Measurements from ENCODE around the gene KLKB1.
A peak's percentile ranks its signal among the peaks of the same experiment; 100 is the strongest.
"Not testable (repeated sequence)": the region's sequence is repeated elsewhere in the genome, so short reads cannot be mapped to it uniquely, and the experiment has no call there.

KLKB1 gene

DNA sequence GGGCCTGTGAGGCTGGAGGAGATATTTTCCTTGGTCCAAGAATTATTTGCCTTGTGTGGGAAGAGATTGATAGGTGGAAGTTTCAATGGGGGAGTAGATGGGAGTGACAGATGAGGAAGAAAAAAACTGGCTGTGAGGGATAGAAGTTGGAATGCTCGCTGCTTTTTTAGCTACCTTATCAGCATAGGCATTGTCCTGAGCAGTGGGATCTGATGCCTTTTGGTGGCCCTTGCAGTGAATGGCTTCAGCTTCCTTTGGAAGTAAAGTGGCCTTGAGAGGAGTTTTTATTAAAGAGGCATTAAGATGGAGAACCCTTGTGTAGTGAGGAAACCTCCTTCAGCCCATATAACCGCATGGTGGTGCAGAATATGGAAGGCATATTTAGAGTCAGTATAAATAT, 16.0 kb downstream of the KLKB1 start:
- Histone ChIP-seq H3K27me3 (ENCODE audit: insufficient read depth, insufficient read length) (no peaks in the 10 kb centered on the region), H3K9me3 (ENCODE audit: insufficient read depth, low read length) (peaks cover 6% of the 10 kb centered on the region; the same call in 1 of the 2 replicates), H3K36me3 (ENCODE audit: insufficient read depth, insufficient read length, low read length) (no peaks in the 10 kb centered on the region), H3K9ac (ENCODE audit: insufficient read length, low read depth) (no peak overlapping the region), H3K4me1 (ENCODE audit: insufficient read depth, insufficient read length) (no peaks in the 10 kb centered on the region), H3K4me3 (ENCODE audit: insufficient read length, low read depth) (no peak overlapping the region)
- peak; percentile 35 for DNase-seq (ENCODE audit: low read depth, low spot score)
- TF ChIP-seq SUZ12 (IDR thresholded peaks at IDR 0.05; ENCODE audit: extremely low read depth, insufficient read depth, insufficient read length) (no peak), YY1 (IDR thresholded peaks at IDR 0.05; ENCODE audit: insufficient read depth, insufficient read length) (no peak), ZNF274 (IDR thresholded peaks at IDR 0.05; ENCODE audit: low read depth, low read length) (no peak)

DNA sequence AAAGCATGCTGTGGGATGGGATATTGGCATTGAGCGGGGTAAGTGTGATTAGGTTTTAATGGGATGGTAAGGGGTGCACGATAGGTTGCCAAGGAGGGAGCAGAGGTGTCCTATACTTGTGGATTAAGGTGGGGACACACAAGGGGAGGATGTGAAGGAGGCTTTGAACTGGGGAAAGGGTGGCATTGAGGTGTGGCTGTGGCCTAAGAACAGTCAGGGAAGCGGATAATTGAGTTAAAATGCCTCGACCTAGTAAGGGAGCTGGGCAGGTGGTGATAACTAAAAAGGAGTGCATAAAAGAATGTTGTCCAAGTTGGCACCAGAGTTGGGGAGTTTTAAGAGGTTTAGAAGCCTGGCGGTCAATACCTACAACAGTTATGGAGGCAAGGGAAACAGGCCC, 17.5 kb downstream of the KLKB1 start:
- TF ChIP-seq ZNF274 (IDR thresholded peaks at IDR 0.05; ENCODE audit: low read depth, low read length) = no peak
- TF ChIP-seq SUZ12 (IDR thresholded peaks at IDR 0.05; ENCODE audit: extremely low read depth, insufficient read depth, insufficient read length) = no peak
- TF ChIP-seq YY1 (IDR thresholded peaks at IDR 0.05; ENCODE audit: insufficient read depth, insufficient read length) = no peak
- Histone ChIP-seq H3K4me1 (ENCODE audit: insufficient read depth, insufficient read length) (no peaks in the 10 kb centered on the region), H3K9ac (ENCODE audit: insufficient read length, low read depth) (no peak overlapping the region), H3K27me3 (ENCODE audit: insufficient read depth, insufficient read length) (no peaks in the 10 kb centered on the region), H3K4me3 (ENCODE audit: insufficient read length, low read depth) (no peak overlapping the region), H3K36me3 (ENCODE audit: insufficient read depth, insufficient read length, low read length) (no peaks in the 10 kb centered on the region), H3K9me3 (ENCODE audit: insufficient read depth, low read length) (peaks cover 6% of the 10 kb centered on the region; the same call in 1 of the 2 replicates)
- DNase-seq (ENCODE audit: low read depth, low spot score) = no peak

DNA sequence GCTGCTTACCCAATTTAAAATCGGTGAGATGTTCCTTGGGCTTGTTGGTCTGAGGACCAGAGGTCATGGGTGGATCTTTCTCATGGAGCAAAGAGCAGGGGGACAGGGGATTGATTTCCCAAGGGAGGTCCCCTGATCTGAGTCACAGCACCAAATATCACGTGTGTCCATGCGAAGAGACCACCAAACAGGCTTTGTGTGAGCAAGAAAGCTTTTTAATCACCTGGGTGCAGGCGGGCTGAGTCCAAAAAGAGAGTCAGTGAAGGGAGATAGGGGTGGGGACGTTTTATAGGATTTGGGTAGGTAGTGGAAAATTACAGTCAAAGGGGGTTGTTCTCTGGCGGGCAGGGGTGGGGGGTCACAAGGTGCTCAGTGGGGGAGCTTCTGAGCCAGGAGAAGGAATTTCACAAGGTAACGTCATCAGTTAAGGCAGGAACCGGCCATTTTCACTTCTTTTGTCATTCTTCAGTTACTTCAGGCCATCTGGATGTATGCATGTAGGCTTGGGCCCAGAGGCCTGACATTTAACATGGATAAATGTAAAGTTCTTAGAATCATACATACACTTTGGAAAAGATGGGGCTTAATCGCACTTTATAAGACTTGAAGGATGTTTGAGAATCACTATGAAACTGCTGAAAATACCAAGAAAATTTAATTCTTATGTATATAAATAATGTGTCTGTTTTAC, 19.9 kb downstream of the KLKB1 start:
- not testable (repeated sequence) for H3K4me3 ChIP-seq (ENCODE audit: insufficient read length, low read depth); H3K4me1 ChIP-seq (ENCODE audit: insufficient read depth, insufficient read length); H3K9ac ChIP-seq (ENCODE audit: insufficient read length, low read depth); H3K36me3 ChIP-seq (ENCODE audit: insufficient read depth, insufficient read length, low read length); H3K27me3 ChIP-seq (ENCODE audit: insufficient read depth, insufficient read length); H3K9me3 ChIP-seq (ENCODE audit: insufficient read depth, low read length); DNase-seq (ENCODE audit: low read depth, low spot score)

DNA sequence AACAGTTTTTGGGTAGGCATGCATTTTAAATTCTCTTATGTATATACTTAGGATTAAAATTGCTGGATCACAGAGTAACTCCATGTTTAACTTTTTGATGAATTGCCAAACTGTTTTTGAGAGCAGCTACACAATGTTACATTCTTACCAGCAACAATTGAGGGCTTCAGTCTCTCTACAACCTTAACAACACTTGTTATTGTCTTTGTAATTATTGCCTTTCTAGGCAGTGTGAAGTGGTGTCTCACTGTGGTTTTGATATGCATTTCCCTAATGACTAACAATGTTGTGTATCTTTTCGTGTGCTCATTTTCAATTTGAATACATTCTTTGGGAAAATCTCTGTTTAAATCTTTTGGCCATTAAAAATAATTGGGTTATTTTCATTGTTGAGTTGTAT, 21.3 kb downstream of the KLKB1 start:
- Histone ChIP-seq H3K4me1 (ENCODE audit: insufficient read depth, insufficient read length) (peaks cover 2% of the 10 kb centered on the region), H3K4me3 (ENCODE audit: insufficient read length, low read depth) (no peak overlapping the region), H3K36me3 (ENCODE audit: insufficient read depth, insufficient read length, low read length) (no peaks in the 10 kb centered on the region), H3K27me3 (ENCODE audit: insufficient read depth, insufficient read length) (no peaks in the 10 kb centered on the region), H3K9me3 (ENCODE audit: insufficient read depth, low read length) (peaks cover 6% of the 10 kb centered on the region; the same call in 1 of the 2 replicates), H3K9ac (ENCODE audit: insufficient read length, low read depth) (no peak overlapping the region)
- TF ChIP-seq SUZ12 (IDR thresholded peaks at IDR 0.05; ENCODE audit: extremely low read depth, insufficient read depth, insufficient read length) (no peak), YY1 (IDR thresholded peaks at IDR 0.05; ENCODE audit: insufficient read depth, insufficient read length) (no peak), ZNF274 (IDR thresholded peaks at IDR 0.05; ENCODE audit: low read depth, low read length) (no peak)
- DNase-seq (ENCODE audit: low read depth, low spot score) = peak; percentile 35

DNA sequence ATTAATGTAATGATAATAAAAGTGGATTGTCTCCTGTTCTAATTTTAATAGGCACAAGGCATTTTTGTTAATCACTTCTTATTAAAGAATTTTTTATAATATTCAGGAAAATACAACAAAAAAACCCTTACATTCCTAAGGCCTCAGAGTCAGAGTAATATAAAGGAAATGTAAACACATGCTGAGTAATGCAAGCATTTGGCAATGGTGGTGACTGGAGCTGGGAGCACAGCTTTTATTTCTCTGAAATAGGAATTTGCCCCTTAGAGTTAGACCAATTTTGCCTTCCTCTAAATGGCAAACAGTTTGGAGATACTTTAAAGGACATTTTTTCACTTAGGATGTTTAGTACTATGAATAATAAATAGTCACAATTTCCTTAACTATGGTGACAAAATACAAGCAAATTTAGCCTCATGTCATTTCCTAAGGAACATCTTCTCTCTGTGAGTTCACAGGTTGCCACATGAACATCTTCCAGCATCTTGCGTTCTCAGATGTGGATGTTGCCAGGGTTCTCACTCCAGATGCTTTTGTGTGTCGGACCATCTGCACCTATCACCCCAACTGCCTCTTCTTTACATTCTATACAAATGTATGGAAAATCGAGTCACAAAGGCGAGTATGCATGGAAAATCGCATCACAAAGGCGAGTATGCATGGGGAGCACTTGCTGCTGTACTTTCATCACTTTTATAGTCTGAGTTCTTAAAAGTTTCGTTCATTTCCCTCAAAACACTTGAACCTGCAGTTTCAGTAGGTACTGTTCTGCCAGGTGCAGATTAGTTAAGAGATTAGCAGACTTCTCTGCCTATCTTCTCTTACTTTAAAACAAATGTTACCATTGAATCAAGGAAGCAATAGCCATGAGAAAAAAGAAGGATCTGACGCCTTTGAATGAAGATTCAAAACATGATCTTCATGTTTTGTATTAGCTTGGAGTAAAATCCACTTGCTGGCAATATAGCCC, 22.8 kb downstream of the KLKB1 start:
- TF ChIP-seq ZNF274 (IDR thresholded peaks at IDR 0.05; ENCODE audit: low read depth, low read length) (no peak), YY1 (IDR thresholded peaks at IDR 0.05; ENCODE audit: insufficient read depth, insufficient read length) (no peak), SUZ12 (IDR thresholded peaks at IDR 0.05; ENCODE audit: extremely low read depth, insufficient read depth, insufficient read length) (no peak)
- no peak overlapping the region for H3K9ac ChIP-seq (ENCODE audit: insufficient read length, low read depth)
- no peaks in the 10 kb centered on the region for H3K27me3 ChIP-seq (ENCODE audit: insufficient read depth, insufficient read length)
- H3K36me3 ChIP-seq (ENCODE audit: insufficient read depth, insufficient read length, low read length) = no peaks in the 10 kb centered on the region
- peaks cover 6% of the 10 kb centered on the region; the same call in 1 of the 2 replicates for H3K9me3 ChIP-seq (ENCODE audit: insufficient read depth, low read length)
- peak; percentile 36 for DNase-seq (ENCODE audit: low read depth, low spot score)
- no peak overlapping the region for H3K4me3 ChIP-seq (ENCODE audit: insufficient read length, low read depth)
- peaks cover 2% of the 10 kb centered on the region for H3K4me1 ChIP-seq (ENCODE audit: insufficient read depth, insufficient read length)

DNA sequence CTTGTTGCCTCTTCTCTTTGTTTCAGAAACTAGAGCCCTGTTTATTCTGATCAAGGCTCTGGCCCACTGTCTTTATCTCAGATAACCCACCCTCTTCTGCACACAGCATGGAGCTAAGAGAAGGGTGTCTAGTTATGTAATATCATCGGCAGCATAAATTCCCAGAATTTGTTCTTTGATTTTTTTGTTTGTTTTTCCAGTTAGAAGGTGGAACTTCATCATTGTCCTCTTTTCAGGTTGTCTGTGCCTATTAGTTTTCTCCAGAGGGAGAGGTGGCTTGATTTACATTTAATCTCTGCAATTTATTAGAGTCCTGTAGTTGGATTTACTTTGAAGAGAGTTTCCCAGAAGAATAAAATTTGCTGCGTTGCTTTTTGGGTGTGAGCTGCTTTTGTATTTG, 23.5 kb downstream of the KLKB1 start:
- Histone ChIP-seq H3K9ac (ENCODE audit: insufficient read length, low read depth) (no peak overlapping the region), H3K4me1 (ENCODE audit: insufficient read depth, insufficient read length) (peaks cover 2% of the 10 kb centered on the region), H3K4me3 (ENCODE audit: insufficient read length, low read depth) (no peak overlapping the region), H3K9me3 (ENCODE audit: insufficient read depth, low read length) (peaks cover 6% of the 10 kb centered on the region; the same call in 1 of the 2 replicates), H3K27me3 (ENCODE audit: insufficient read depth, insufficient read length) (no peaks in the 10 kb centered on the region), H3K36me3 (ENCODE audit: insufficient read depth, insufficient read length, low read length) (no peaks in the 10 kb centered on the region)
- no peak for DNase-seq (ENCODE audit: low read depth, low spot score)
- no peak for TF ChIP-seq ZNF274 (IDR thresholded peaks at IDR 0.05; ENCODE audit: low read depth, low read length)
- no peak for TF ChIP-seq YY1 (IDR thresholded peaks at IDR 0.05; ENCODE audit: insufficient read depth, insufficient read length)
- no peak for TF ChIP-seq SUZ12 (IDR thresholded peaks at IDR 0.05; ENCODE audit: extremely low read depth, insufficient read depth, insufficient read length)

DNA sequence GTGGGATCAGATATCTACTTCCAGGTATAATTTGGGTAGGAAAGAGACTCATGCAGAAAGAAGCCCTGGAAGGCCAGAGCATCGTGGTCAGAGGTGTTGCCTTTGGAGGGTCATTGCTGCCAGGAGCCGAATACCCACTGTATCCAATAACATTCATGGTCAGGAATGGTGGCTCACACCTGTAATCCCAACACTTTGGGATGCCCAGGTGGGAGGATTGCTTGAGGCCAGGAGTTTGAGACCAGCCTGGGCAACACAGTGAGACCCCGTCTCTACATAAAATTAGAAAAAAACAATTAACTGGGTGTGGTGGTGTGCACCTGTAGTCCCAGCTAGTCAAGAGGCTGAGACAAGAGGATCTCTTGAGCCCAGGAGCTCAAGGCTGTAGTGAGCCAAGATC, 27.8 kb downstream of the KLKB1 start:
- no peaks in the 10 kb centered on the region for H3K27me3 ChIP-seq (ENCODE audit: insufficient read depth, insufficient read length)
- H3K4me3 ChIP-seq (ENCODE audit: insufficient read length, low read depth) = no peak overlapping the region
- peaks cover 2% of the 10 kb centered on the region for H3K4me1 ChIP-seq (ENCODE audit: insufficient read depth, insufficient read length)
- no peak for TF ChIP-seq SUZ12 (IDR thresholded peaks at IDR 0.05; ENCODE audit: extremely low read depth, insufficient read depth, insufficient read length)
- no peaks in the 10 kb centered on the region for H3K9me3 ChIP-seq (ENCODE audit: insufficient read depth, low read length)
- DNase-seq (ENCODE audit: low read depth, low spot score) = no peak
- no peaks in the 10 kb centered on the region for H3K36me3 ChIP-seq (ENCODE audit: insufficient read depth, insufficient read length, low read length)
- H3K9ac ChIP-seq (ENCODE audit: insufficient read length, low read depth) = no peak overlapping the region

Measured in NT2/D1 (cell line).